OCI-LY3 (cell line): ENCODE results near the gene MARCKSL1.

Experiments
- H2AFZ ChIP-seq: fragments of 200-600, 300-600 bp; shearing (Covaris generic); 2 replicates; pipeline ENCODE4 v1.6.0; 2014; ENCODE audit warnings: antibody characterized with exemption, low read depth, low read length
- H3K27ac ChIP-seq: fragments of 200-600, 300-600 bp; sonication (generic); 2 replicates; pipeline ENCODE4 v1.5.1; 2014; ENCODE audit warnings: mild to moderate bottlenecking, low read length, moderate library complexity, mixed read lengths
- H3K27me3 ChIP-seq: fragments of 200-600, 300-600 bp; sonication (generic); 2 replicates; pipeline ENCODE4 v1.6.1; 2014; ENCODE audit warnings: low read depth, low read length, mixed read lengths
- H3K36me3 ChIP-seq: fragments of 200-600, 300-600 bp; sonication (generic); replicated peaks from 2 replicates; pipeline ENCODE3; 2014; ENCODE audit warnings: low read depth, low read length, mixed read lengths
- H3K4me1 ChIP-seq: fragments of 300-600, 200-600 bp; sonication (generic); 2 replicates; pipeline ENCODE4 v1.6.1; 2014; ENCODE audit warnings: low read length, mixed read lengths
- H3K4me2 ChIP-seq: fragments of 200-600, 300-600 bp; sonication (generic); 2 replicates; pipeline ENCODE4 v1.6.1; 2014; ENCODE audit warnings: low read length, mixed read lengths
- H3K4me3 ChIP-seq: fragments of 300-600, 200-600 bp; sonication (generic); 2 replicates; pipeline ENCODE4 v1.5.1; 2014; ENCODE audit warnings: antibody characterized with exemption, mild to moderate bottlenecking, low read length, moderate library complexity
- H3K79me2 ChIP-seq: fragments of 300-600, 200-600 bp; shearing (Covaris generic); 2 replicates; pipeline ENCODE4 v1.6.1; 2014; ENCODE audit warnings: mild to moderate bottlenecking, low read length, mixed read lengths
- H3K9ac ChIP-seq: fragments of 300-600, 200-600 bp; shearing (Covaris generic); 2 replicates; pipeline ENCODE4 v1.6.0; 2014; ENCODE audit warnings: mild to moderate bottlenecking, low read length, moderate library complexity
- H3K9me3 ChIP-seq: fragments of 200-600, 300-600 bp; shearing (Covaris generic); 2 replicates; pipeline ENCODE4 v1.6.1; 2014; ENCODE audit warnings: low read length, mixed read lengths; ENCODE audit not compliant: insufficient read depth
- H4K20me1 ChIP-seq: fragments of 200-600, 300-600 bp; sonication (generic); 2 replicates; pipeline ENCODE4 v1.6.1; 2016; ENCODE audit warnings: low read length, mixed read lengths; ENCODE audit not compliant: insufficient read depth
- EZH2phosphoT487 ChIP-seq: fragments of 200-600 bp; shearing (Covaris generic); IDR thresholded peaks from 2 replicates; pipeline ENCODE4 v1.6.1; 2018; ENCODE audit warnings: antibody characterized with exemption, mixed run types, low read depth
- TF ChIP-seq, protein P1 (sequence below): fragments of 200-600, 300-600 bp; sonication (generic); IDR thresholded peaks from 2 replicates; pipeline ENCODE4 v1.5.1; 2014; ENCODE audit warnings: antibody characterized with exemption, low read length, low read depth

The MARCKSL1 gene

GRCh38 chr1:32345289-32345827, 9.3 kb upstream of the MARCKSL1 start:
- Histone ChIP-seq H3K4me3 (no peak overlapping the region), H3K4me1 (peaks cover 10% of the 10 kb centered on the region), H3K27ac (no peak overlapping the region), H2AFZ (no peak overlapping the region), H4K20me1 (no peaks in the 10 kb centered on the region), H3K79me2 (no peaks in the 10 kb centered on the region), H3K36me3 (no peaks in the 10 kb centered on the region), H3K9ac (no peak overlapping the region), H3K4me2 (no peak overlapping the region), H3K27me3 (no peaks in the 10 kb centered on the region), H3K9me3 (no peaks in the 10 kb centered on the region)
- no peak for TF ChIP-seq EZH2phosphoT487
- TF ChIP-seq, protein P1, sequence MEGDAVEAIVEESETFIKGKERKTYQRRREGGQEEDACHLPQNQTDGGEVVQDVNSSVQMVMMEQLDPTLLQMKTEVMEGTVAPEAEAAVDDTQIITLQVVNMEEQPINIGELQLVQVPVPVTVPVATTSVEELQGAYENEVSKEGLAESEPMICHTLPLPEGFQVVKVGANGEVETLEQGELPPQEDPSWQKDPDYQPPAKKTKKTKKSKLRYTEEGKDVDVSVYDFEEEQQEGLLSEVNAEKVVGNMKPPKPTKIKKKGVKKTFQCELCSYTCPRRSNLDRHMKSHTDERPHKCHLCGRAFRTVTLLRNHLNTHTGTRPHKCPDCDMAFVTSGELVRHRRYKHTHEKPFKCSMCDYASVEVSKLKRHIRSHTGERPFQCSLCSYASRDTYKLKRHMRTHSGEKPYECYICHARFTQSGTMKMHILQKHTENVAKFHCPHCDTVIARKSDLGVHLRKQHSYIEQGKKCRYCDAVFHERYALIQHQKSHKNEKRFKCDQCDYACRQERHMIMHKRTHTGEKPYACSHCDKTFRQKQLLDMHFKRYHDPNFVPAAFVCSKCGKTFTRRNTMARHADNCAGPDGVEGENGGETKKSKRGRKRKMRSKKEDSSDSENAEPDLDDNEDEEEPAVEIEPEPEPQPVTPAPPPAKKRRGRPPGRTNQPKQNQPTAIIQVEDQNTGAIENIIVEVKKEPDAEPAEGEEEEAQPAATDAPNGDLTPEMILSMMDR = no peak

- no peaks in the 10 kb centered on the region for H4K20me1 ChIP-seq
- no peaks in the 10 kb centered on the region; the same call in 1 of the 2 replicates for H3K27me3 ChIP-seq
- no peak overlapping the region for H3K4me3 ChIP-seq
- H3K27ac ChIP-seq = no peak overlapping the region
- no peaks in the 10 kb centered on the region for H3K36me3 ChIP-seq
- TF ChIP-seq EZH2phosphoT487 = no peak
- TF ChIP-seq, protein P1 = no peak
- no peak overlapping the region for H2AFZ ChIP-seq
- H3K9ac ChIP-seq = no peak overlapping the region
- H3K4me1 ChIP-seq = peaks cover 35% of the 10 kb centered on the region
- H3K79me2 ChIP-seq = no peaks in the 10 kb centered on the region
- H3K9me3 ChIP-seq = no peaks in the 10 kb centered on the region
- H3K4me2 ChIP-seq = peak overlapping the region; percentile 22; the same call in 1 of the 2 replicates
Observed at GRCh38 chr1:32342704-32343103, 6.7 kb upstream of the MARCKSL1 start.

DNA sequence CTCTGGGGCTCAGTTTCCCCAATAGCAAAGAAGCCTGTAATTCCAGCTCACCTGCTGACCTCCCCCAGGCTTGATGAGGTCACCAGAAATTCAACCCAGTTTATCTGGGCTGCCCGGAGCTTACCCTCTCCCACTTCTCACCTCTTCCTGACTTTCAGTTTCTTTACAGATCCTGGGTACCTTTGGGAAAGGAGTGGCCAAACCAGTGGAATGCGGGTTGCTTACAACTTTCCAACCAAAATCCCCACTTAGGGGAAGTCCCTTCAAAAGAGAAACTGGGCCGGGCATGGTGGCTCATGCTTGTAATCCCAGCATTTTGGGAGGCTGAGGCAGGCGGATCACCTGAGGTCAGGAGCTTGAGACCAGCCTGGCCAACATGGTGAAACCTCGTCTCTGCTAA, 5.9 kb upstream of the MARCKSL1 start:
- Histone ChIP-seq H3K4me2 (peak overlapping the region; percentile 30), H3K36me3 (no peaks in the 10 kb centered on the region), H4K20me1 (no peaks in the 10 kb centered on the region), H3K79me2 (no peaks in the 10 kb centered on the region), H3K27ac (no peak overlapping the region), H3K9me3 (no peaks in the 10 kb centered on the region), H3K4me3 (no peak overlapping the region), H2AFZ (no peak overlapping the region), H3K9ac (no peak overlapping the region), H3K27me3 (no peaks in the 10 kb centered on the region; the same call in 1 of the 2 replicates), H3K4me1 (peaks cover 42% of the 10 kb centered on the region)
- TF ChIP-seq, protein P1 = no peak
- TF ChIP-seq EZH2phosphoT487 = no peak

- Histone ChIP-seq H3K27ac (no peak overlapping the region), H3K4me2 (no peak overlapping the region), H3K36me3 (no peaks in the 10 kb centered on the region), H3K9ac (no peak overlapping the region), H4K20me1 (no peaks in the 10 kb centered on the region; the same call in 1 of the 2 replicates), H3K27me3 (no peaks in the 10 kb centered on the region; the same call in 1 of the 2 replicates), H2AFZ (no peak overlapping the region), H3K79me2 (no peaks in the 10 kb centered on the region), H3K9me3 (no peaks in the 10 kb centered on the region), H3K4me1 (peaks cover 49% of the 10 kb centered on the region), H3K4me3 (no peak overlapping the region)
- TF ChIP-seq, protein P1 = no peak
- no peak for TF ChIP-seq EZH2phosphoT487
Observed at GRCh38 chr1:32341186-32341757, 5.2 kb upstream of the MARCKSL1 start.
